Measurements from ENCODE around the gene PRPF6.
"Not testable (repeated sequence)": the region's sequence is repeated elsewhere in the genome, so short reads cannot be mapped to it uniquely, and the experiment has no call there.

- not testable (repeated sequence) for TF ChIP-seq EP300, POLR2A, POLR2AphosphoS5, CTCF (IDR thresholded peaks at IDR 0.05)
Observed at GRCh38 chr20:64012385-64013154, 31.6 kb downstream of the PRPF6 start.

Data from suprapubic skin (tissue), 4 donors.